GM18505 (cell line): ENCODE results near the gene GLOD4.

Experiments used
- ATAC-seq: cut with Tn5 transposase; IDR thresholded peaks from one replicate; pipeline ENCODE4 v1.9.1; 2021; ENCODE audit not compliant: unreplicated experiment
- POLR2A ChIP-seq: IDR thresholded peaks from 4 replicates; pipeline ENCODE4 v1.6.1; 2011; ENCODE audit warnings: borderline replicate concordance; ENCODE audit not compliant: insufficient read depth, insufficient read length; ENCODE audit errors: extremely low read depth

The GLOD4 gene

GRCh38 chr17:746783-747629, 35.1 kb downstream of the GLOD4 start:
- no peak for TF ChIP-seq POLR2A

GRCh38 chr17:746181-746580, 35.9 kb downstream of the GLOD4 start:
- TF ChIP-seq POLR2A = no peak
- ATAC-seq = no peak

More at GRCh38 chr17:746783-747629, 35.1 kb downstream of the GLOD4 start:
- no peak for ATAC-seq

DNA sequence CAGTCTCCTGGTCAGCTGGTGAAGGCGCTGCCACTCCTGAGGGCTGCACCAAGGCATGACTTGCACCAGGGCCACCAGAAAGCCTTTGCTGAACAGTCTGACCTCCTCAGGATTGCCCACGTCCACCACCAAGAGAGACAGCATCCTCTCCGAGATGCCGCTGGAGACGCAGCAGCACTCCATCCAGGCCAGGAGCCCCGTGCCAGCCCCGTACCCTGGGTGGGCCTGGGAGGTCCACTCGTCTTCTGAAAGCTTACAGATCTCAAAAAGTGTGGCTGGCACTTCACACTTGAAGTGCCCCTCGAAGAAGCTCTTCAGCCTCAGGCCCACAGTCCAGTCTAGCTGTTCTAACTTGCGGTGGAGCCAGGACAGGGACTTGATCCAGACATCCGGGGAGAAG, 36.7 kb downstream of the GLOD4 start:
- TF ChIP-seq POLR2A = no peak
- ATAC-seq = no peak

DNA sequence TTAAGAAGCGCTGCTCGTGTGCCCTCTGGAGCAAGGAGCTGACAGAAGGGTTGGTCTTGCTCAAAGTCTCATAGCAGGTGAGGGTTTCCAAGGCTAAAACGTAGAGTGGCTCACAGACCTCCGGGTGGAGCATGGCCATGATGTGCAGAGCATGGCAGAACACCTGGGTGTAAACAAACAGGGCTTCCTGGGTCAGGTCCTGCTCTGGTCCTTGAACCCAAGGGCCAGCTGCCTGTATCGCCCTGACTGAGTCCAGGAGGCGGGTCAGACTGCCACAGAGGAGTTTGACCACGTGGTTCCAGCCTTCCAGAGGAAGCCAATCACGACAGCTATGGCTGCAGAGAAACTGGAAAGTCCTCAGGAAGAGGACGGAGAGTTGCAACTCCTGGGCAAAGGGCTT, 37.1 kb downstream of the GLOD4 start:
- no peak for TF ChIP-seq POLR2A
- ATAC-seq = no peak

GRCh38 chr17:743139-743538, 38.9 kb downstream of the GLOD4 start:
- TF ChIP-seq POLR2A = no peak
- ATAC-seq = no peak

DNA sequence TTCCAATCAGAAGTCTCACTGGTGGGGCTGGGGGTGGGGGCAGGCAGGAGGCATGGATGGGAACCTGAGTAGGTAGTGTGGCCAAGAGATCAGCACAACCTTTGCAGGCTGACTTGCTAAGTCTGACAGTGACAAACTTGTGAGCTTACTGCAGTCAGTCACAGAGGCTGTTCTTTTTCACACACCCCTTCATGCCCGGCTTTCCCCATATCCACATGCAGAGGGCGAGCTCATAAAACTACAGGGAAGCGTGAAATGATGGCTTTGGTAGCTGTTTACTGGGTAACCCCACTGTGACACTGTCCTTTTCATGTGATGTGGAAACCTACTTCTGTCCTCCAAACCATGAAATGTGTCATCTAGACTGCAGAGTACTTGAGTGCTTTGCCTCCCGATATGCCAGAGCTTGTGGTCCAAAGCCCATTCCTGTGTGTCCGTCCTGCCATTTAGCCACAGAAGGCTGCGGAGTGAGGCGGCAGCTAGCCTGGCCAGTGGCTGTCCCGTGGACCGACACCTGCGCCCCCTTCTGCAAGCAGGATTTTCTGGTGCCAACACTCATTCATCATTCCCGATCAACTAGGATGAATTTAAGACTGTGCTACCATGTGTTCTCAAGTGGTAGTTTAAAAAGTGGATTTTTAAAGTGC, 39.8 kb downstream of the GLOD4 start:
- ATAC-seq = no peak
- no peak for TF ChIP-seq POLR2A

GRCh38 chr17:740240-741017, 41.7 kb downstream of the GLOD4 start:
- peak; percentile 63 for ATAC-seq

GRCh38 chr17:737561-738113, 44.4 kb downstream of the GLOD4 start:
- no peak for ATAC-seq
- TF ChIP-seq POLR2A = no peak

More at GRCh38 chr17:740240-741017, 41.7 kb downstream of the GLOD4 start:
- TF ChIP-seq POLR2A = no peak

DNA sequence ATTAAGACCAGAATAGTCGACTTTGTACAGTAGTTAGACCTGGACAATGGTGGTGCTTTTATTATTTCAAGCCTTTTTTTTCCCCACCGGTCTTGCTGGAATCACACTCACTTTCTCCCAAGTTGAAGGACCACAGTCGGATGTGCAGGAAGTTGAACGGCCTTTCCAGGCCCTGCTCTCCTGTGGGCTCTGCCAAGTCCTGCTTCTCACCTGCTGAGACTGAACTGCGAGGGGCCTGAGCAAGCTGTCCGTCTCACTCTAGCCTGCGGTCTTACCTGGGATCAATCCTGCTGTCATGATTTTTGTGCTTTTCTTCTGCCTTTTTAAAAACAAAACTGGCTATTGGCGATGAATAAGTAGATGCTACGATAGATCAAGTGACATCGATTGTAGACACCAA, 48.3 kb downstream of the GLOD4 start:
- TF ChIP-seq POLR2A = no peak

GRCh38 chr17:732902-733720, 49.0 kb downstream of the GLOD4 start:
- peak; percentile 38 for ATAC-seq

More for the DNA sequence above, 48.3 kb downstream of the GLOD4 start:
- no peak for ATAC-seq

DNA sequence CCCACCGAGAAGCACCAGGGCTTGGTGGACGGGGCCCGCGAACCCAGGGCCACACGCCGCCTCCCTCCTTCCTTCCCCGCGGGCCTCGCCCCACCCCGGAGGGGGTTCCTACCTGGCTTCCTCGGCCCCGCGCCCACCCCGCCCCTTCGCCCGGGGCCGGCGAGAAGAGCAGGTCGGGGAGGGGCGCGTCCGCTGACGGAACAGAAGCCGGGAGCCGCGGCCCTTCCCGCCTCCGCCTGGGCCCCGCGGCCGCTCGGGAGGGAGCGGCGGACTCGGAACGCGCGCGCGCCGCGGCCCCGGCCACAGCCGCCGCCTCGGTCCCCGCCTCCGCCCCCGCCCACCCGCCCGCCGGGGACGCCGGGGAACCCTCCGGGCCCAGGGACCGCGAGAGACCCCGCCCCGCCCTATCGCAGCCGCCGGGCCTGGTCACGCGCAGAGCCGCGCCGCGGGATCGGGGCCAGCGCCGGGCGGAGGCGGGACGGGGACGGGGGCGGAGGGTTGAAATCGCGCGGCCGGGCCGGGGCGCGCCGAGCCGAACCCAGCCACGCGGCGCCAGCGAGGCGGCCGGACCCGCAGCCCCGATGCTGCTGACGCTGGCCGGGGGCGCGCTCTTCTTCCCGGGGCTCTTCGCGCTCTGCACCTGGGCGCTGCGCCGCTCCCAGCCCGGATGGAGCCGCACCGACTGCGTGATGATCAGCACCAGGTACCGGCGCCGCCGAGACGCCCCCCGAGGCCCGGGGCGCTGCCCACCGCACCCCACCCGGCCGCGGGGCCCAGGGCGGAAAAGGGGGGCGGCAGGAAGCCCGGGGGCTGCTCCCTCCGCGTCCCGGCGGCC, 49.8 kb downstream of the GLOD4 start, which contains the start of gene TLCD3A:
Gene TLCD3A (plus strand): TSS at position 530 of the 835 bp plus-strand sequence. CDS start 52 bp downstream, at position 582.
- peak; percentile 66 for ATAC-seq
- TF ChIP-seq POLR2A = peak; percentile 28

More at GRCh38 chr17:732902-733720, 49.0 kb downstream of the GLOD4 start:
- peak; percentile 21 for TF ChIP-seq POLR2A
